Common myeloid progenitor, CD34-positive (primary cell): Measurements from ENCODE around the gene RBPJL.
A peak's percentile ranks its signal among the peaks of the same experiment; 100 is the strongest.

ENCODE experiments used
- CTCF ChIA-PET: fragments of 350-600 bp; sonication (Branson Sonifier 250); formaldehyde crosslinking; loops from one replicate; lab custom pipeline; 2021; ENCODE audit warnings: antibody characterized with exemption; lab: Charles Lee
- POLR2A ChIA-PET: fragments of 350-600 bp; sonication (Branson Sonifier 250); formaldehyde crosslinking; loops from one replicate; lab custom pipeline; 2021; ENCODE audit warnings: antibody characterized with exemption; lab: Charles Lee
- DNase-seq, 3 donors: peaks; one replicate each; pipeline versions ENCODE4 v3.0.0 to v3.0.0-alpha.2; 2013
- H3K27ac ChIP-seq, 2 experiments: 1 replicate in 1 of 2; 2 replicates in 1 of 2; pipeline ENCODE4 v1.7.0; 2013; ENCODE audit warnings: inconsistent platforms in 2 of 2, low read length in 2 of 2, mild to moderate bottlenecking in 2 of 2, low read depth in 1 of 2, moderate library complexity in 1 of 2; ENCODE audit not compliant: severe bottlenecking in 2 of 2, insufficient read depth in 1 of 2, poor library complexity in 1 of 2
- H3K27me3 ChIP-seq, 5 experiments: replicated peaks in 2 of 5; 1 replicate in 3 of 5; 2 replicates in 2 of 5; pipeline versions ENCODE4 v1.6.1 to v1.7.0; 2013; ENCODE audit warnings: low read length in 4 of 5, mild to moderate bottlenecking in 2 of 5, moderate library complexity in 2 of 5, inconsistent platforms in 1 of 5; ENCODE audit not compliant: insufficient read depth in 5 of 5, control insufficient read depth in 4 of 5
- H3K36me3 ChIP-seq, 4 experiments: 1 replicate in 2 of 4; 2 replicates in 2 of 4; pipeline versions ENCODE4 v1.6.1 to v1.7.0; 2013; ENCODE audit warnings: low read length in 3 of 4, control low read depth in 1 of 4, mild to moderate bottlenecking in 1 of 4; ENCODE audit not compliant: control insufficient read depth in 4 of 4, insufficient read depth in 4 of 4
- H3K4me1 ChIP-seq, 4 experiments: 1 replicate in 3 of 4; 2 replicates in 1 of 4; pipeline versions ENCODE4 v1.6.1 to v1.7.1; 2013; ENCODE audit warnings: low read length in 3 of 4, mild to moderate bottlenecking in 3 of 4, control low read depth in 1 of 4, inconsistent platforms in 1 of 4, moderate library complexity in 1 of 4; ENCODE audit not compliant: control insufficient read depth in 4 of 4, insufficient read depth in 4 of 4; ENCODE audit errors: control extremely low read depth in 1 of 4
- H3K4me3 ChIP-seq, 7 experiments: 1 replicate in 4 of 7; 2 replicates in 3 of 7; pipeline versions ENCODE4 v1.5.1 to v1.7.0; 2013; ENCODE audit warnings: mild to moderate bottlenecking in 7 of 7, low read length in 6 of 7, moderate library complexity in 6 of 7, inconsistent platforms in 2 of 7, low read depth in 2 of 7, control low read depth in 1 of 7; ENCODE audit not compliant: insufficient read depth in 4 of 7, control insufficient read depth in 1 of 7; ENCODE audit errors: extremely low read depth in 1 of 7
- H3K9me3 ChIP-seq, 5 experiments: 1 replicate in 4 of 5; 2 replicates in 1 of 5; pipeline versions ENCODE4 v1.6.1 to v1.7.1; 2013; ENCODE audit warnings: low read length in 4 of 5, mild to moderate bottlenecking in 2 of 5, inconsistent platforms in 1 of 5, low read depth in 1 of 5, moderate library complexity in 1 of 5; ENCODE audit not compliant: control insufficient read depth in 4 of 5, insufficient read depth in 2 of 5; ENCODE audit errors: control extremely low read depth in 1 of 5
- WGBS: methylation state at CpG from one replicate; pipeline ENCODE4 v1.1.5; 2013; ENCODE audit not compliant: insufficient coverage; 5-methylcytosine and 5-hydroxymethylcytosine counted together

RBPJL gene

GRCh38 chr20:45300961-45301360 lies 5.7 kb upstream of the RBPJL start:
- Histone ChIP-seq H3K9me3 (no peaks in the 10 kb centered on the region), H3K4me1 (peaks cover 0 to 2% (median 0%) of the 10 kb centered on the region in 4 experiments), H3K27ac (no peak overlapping the region), H3K36me3 (no peaks in the 10 kb centered on the region), H3K4me3 (no peak overlapping the region), H3K27me3 (peaks cover 0 to 26% (median 15%) of the 10 kb centered on the region in 5 experiments)
- peak; percentile 52 to 70 (median 70) for DNase-seq
- CTCF ChIA-PET = interaction anchor here (0.7 to 4.2 kb wide), 5 partner anchors 9 to 71 kb away, joined by 3 to 43 read pairs (median 7); no protein-coding TSS in a partner anchor
- POLR2A ChIA-PET = no interaction called here
- 0% methylated on average over 1 of the region's 4 CpGs for WGBS

GRCh38 chr20:45301824-45302271 lies 4.8 kb upstream of the RBPJL start:
- DNase-seq = peak in 1 of 3 donors; percentile 15
- Histone ChIP-seq H3K27ac (no peak overlapping the region), H3K4me1 (peaks cover 0 to 8% (median 2%) of the 10 kb centered on the region in 4 experiments), H3K36me3 (no peaks in the 10 kb centered on the region), H3K9me3 (no peaks in the 10 kb centered on the region), H3K27me3 (peaks cover 0 to 31% (median 15%) of the 10 kb centered on the region in 5 experiments), H3K4me3 (no peak overlapping the region)
- ChIA-PET CTCF (interaction anchor here (0.7 to 4.2 kb wide), 8 partner anchors 9 to 469 kb away, joined by 3 to 43 read pairs (median 5); no protein-coding TSS in a partner anchor), POLR2A (no interaction called here)
- 93% methylated on average over 5 of the region's 5 CpGs for WGBS

GRCh38 chr20:45303586-45304463 lies 2.8 kb upstream of the RBPJL start:
- H3K36me3 ChIP-seq = no peaks in the 10 kb centered on the region
- ChIA-PET CTCF (interaction anchor here (1.0 to 4.2 kb wide), 7 partner anchors 8 to 468 kb away, joined by 3 to 43 read pairs (median 7); no protein-coding TSS in a partner anchor), POLR2A (no interaction called here)
- DNase-seq = no peak
- no peak overlapping the region for H3K27ac ChIP-seq
- H3K9me3 ChIP-seq = no peaks in the 10 kb centered on the region
- WGBS = 69% methylated on average over 41 of the region's 47 CpGs
- H3K27me3 ChIP-seq = peaks cover 0 to 40% (median 15%) of the 10 kb centered on the region in 5 experiments
- peaks cover 0 to 13% (median 2%) of the 10 kb centered on the region in 4 experiments for H3K4me1 ChIP-seq
- H3K4me3 ChIP-seq = no peak overlapping the region

GRCh38 chr20:45304464-45304999 lies 2.1 kb upstream of the RBPJL start:
- H3K27ac ChIP-seq = no peak overlapping the region
- WGBS = 75% methylated on average over 43 of the region's 43 CpGs
- H3K27me3 ChIP-seq = peaks cover 0 to 40% (median 16%) of the 10 kb centered on the region in 5 experiments

GRCh38 chr20:45305262-45305661 lies 1.4 kb upstream of the RBPJL start:
- DNase-seq = no peak
- no peaks in the 10 kb centered on the region for H3K9me3 ChIP-seq
- no peak overlapping the region for H3K27ac ChIP-seq
- no peaks in the 10 kb centered on the region for H3K36me3 ChIP-seq
- ChIA-PET CTCF (interaction anchor here (1.1 to 1.4 kb wide), 3 partner anchors 10 to 131 kb away, joined by 3 to 5 read pairs (median 3); no protein-coding TSS in a partner anchor), POLR2A (no interaction called here)
- 60% methylated on average over 2 of the region's 4 CpGs for WGBS
- peaks cover 0 to 40% (median 16%) of the 10 kb centered on the region in 5 experiments for H3K27me3 ChIP-seq
- peaks cover 0 to 13% (median 2%) of the 10 kb centered on the region in 4 experiments for H3K4me1 ChIP-seq
- H3K4me3 ChIP-seq = no peak overlapping the region

More at GRCh38 chr20:45304464-45304999, 2.1 kb upstream of the RBPJL start:
- H3K4me3 ChIP-seq = no peak overlapping the region
- no peaks in the 10 kb centered on the region for H3K36me3 ChIP-seq
- peaks cover 0 to 13% (median 2%) of the 10 kb centered on the region in 4 experiments for H3K4me1 ChIP-seq
- H3K9me3 ChIP-seq = no peaks in the 10 kb centered on the region
- DNase-seq = no peak
- ChIA-PET CTCF (interaction anchor here (1.1 to 1.4 kb wide), 2 partner anchors 10 to 468 kb away, joined by 3 to 5 read pairs; no protein-coding TSS in a partner anchor), POLR2A (no interaction called here)

GRCh38 chr20:45307076-45307640 lies 518 bp downstream of the RBPJL start:
- WGBS = 42% methylated on average over 8 of the region's 16 CpGs
- Histone ChIP-seq H3K36me3 (no peaks in the 10 kb centered on the region), H3K4me1 (peaks cover 0 to 17% (median 4%) of the 10 kb centered on the region in 4 experiments), H3K9me3 (no peaks in the 10 kb centered on the region), H3K27ac (no peak overlapping the region), H3K27me3 (peaks cover 0 to 50% (median 16%) of the 10 kb centered on the region in 5 experiments), H3K4me3 (no peak overlapping the region)
- ChIA-PET CTCF (interaction anchor here (0.5 to 2.6 kb wide), 4 partner anchors 9 to 329 kb away, joined by 3 to 12 read pairs (median 4); no protein-coding TSS in a partner anchor), POLR2A (no interaction called here)
- no peak for DNase-seq
